Metanephros (tissue), 2 donors: ENCODE results near the gene LAYN. TPM values are rescaled to one million over a fixed set of nuclear protein-coding genes. Genes with fewer than 3 reads are reported as not detected.

ENCODE experiments used
- small RNA-seq: library from RNA; depleted of rRNA; stranded (forward); fragments of <200 nt; gene quantifications from one replicate; pipeline ENCODE3, GENCODE V24; 2014; ENCODE audit warnings: low replicate concordance
- total RNA-seq: library from RNA; depleted of rRNA; stranded (reverse); fragments of >200 nt; gene quantifications from one replicate; pipeline ENCODE4 v1.2.3, GENCODE V29; 2014

LAYN gene, protein sequence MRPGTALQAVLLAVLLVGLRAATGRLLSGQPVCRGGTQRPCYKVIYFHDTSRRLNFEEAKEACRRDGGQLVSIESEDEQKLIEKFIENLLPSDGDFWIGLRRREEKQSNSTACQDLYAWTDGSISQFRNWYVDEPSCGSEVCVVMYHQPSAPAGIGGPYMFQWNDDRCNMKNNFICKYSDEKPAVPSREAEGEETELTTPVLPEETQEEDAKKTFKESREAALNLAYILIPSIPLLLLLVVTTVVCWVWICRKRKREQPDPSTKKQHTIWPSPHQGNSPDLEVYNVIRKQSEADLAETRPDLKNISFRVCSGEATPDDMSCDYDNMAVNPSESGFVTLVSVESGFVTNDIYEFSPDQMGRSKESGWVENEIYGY
- 7.9 TPM for total RNA-seq

GRCh38 chr11:111540114-111540936 is at the start of gene LAYN:
Gene LAYN, plus strand, starts transcription at chr11:111540720. Its CDS starts 124 bp downstream, at chr11:111540844.

DNA sequence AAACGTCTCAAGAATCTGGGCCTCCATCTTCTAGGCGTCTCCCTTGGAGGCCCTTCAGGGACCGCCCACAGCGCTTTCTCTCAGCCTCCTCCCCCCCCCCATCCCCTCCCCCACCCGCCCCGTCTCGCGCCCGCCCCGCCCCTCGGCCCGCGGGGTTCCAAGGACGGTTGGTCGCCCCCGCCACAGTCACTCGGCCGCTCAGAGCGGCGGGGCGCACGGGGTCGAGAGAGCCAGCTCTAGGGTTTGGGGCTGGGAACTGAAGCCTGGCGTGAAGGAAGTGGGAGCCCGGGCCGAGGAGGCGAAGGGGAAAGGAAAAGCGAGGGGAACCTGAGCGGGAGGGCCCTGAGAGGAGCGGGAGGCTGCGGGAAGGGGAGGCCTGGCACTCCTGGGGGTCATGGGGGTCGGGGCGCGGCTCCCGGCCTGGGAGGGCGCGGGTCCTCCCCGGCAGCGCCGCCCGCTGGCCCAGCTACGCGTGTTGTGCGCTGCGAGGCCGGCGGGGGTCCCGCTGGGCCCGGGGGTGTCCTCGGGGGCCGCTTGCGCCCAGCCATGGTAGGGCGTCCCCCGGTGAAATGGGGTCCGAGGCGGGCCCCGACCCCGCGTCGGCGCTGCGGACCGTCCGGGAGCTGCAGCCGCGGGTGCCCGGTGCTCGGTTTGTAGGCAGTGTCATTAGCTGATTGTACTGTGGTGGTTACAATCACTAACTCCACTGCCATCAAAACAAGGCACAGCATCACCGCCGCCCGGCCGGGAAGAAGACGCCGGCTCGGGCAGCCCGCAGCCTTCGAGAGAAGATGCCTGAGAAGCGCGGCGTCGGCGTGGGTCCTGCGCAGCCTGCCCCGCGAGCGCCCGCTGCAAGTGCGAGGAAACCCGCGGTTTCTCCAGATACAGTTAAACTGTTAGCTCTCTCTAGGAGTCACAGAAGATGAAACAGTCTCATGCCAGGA is 28.0 kb upstream of the LAYN start, which contains the start of gene BTG4:
BTG4 (minus strand) TSS at position 91 of the 944 bp plus-strand sequence. CDS start 13,610 bp downstream, outside the sequence.

GRCh38 chr11:111514216-111515031 is 26.1 kb upstream of the LAYN start, which contains the start of gene HOATZ:
Gene HOATZ, plus strand, starts transcription at chr11:111514778. Its CDS starts 7 bp downstream, at chr11:111514785.

DNA sequence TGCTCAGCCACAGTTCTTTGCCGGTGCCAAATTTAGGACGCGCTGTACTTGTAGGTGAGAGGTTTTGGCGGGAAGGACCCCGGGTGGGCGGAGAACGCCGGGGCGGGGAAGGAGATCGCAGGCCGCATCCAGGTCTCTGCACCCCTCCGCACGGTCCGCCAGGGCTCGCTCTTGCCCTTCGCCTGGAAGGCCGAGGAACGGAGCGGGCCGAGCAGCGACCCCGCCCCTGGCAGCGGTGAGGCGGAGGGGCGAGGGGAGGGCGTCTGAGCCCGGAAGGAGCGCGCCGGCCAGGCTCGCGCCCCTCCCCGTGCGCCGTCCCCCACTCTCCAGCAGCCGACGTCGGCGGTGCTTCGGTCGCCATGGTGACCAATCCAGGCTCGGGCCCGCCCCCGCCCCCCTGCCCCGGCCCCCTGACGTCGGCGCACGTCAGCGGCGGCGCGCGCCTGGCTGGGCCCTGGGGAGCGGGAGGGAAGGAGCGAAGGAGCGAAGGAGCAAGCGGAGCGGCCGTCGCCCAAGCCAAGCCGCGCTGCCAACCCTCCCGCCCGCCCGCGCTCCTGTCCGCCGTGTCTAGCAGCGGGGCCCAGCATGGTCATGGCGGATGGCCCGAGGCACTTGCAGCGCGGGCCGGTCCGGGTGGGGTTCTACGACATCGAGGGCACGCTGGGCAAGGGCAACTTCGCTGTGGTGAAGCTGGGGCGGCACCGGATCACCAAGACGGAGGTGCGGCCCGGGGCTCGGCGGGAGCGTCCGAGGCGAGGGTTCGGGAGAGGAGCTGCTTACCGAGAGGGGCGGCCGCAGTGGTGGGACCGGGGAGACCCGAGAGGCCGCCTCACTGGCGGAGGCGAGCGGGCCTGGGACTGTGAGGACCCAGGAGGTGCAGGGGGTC is 61.7 kb downstream of the LAYN start, which contains the start of gene SIK2:
SIK2 (plus strand) TSS at position 471 of the 886 bp plus-strand sequence; CDS start at position 586, 115 bp downstream.

Small RNAs within 50 kb of the gene (small RNA-seq; reads per million reads assigned to genes)
- gene MIR34B (not detected), gene MIR34C (0.42 reads per million, percentile 53 among the genes with 10 or more reads in this experiment)

Other genes starting within 250 kb of the LAYN start
- gene POU2AF3, start 242.2 kb upstream of the LAYN start, total RNA-seq: 4.0 TPM
- 0.82 TPM for gene POU2AF1, start 161.4 kb upstream of the LAYN start, total RNA-seq
- not detected for gene BTG4, start 28.3 kb upstream of the LAYN start, total RNA-seq
- not detected for gene HOATZ, start 25.9 kb upstream of the LAYN start, total RNA-seq
- gene SIK2, start 61.7 kb downstream of the LAYN start, total RNA-seq: 20.8 TPM
- 26.3 TPM for gene PPP2R1B, start 225.7 kb downstream of the LAYN start, total RNA-seq